Keratinocyte (primary cell): ENCODE data around the gene USP17L12. TPM values are rescaled to one million over a fixed set of nuclear protein-coding genes. Genes with fewer than 3 reads are reported as not detected.
"Not testable (repeated sequence)": the region's sequence is repeated elsewhere in the genome, so short reads cannot be mapped to it uniquely, and the experiment has no call there.

Experiments used
- DNase-seq: peaks from one replicate; pipeline ENCODE4 v3.0.0-alpha.2; 2011; ENCODE audit warnings: low read depth, missing footprints, low spot score
- FAIRE-seq: peaks from 2 replicates; lab custom pipeline; 2011; peaks lifted over from hg19 to GRCh38; lab: Jason Lieb, UNC
- H2AFZ ChIP-seq: 2 replicates; pipeline ENCODE4 v1.6.0; 2012; ENCODE audit warnings: low read length, control low read depth, inconsistent platforms; ENCODE audit not compliant: control insufficient read depth
- H3K27ac ChIP-seq: 2 replicates; pipeline ENCODE4 v1.5.1; 2011; ENCODE audit warnings: low read length; ENCODE audit not compliant: control insufficient read depth, insufficient read depth
- H3K27me3 ChIP-seq: 3 replicates; pipeline ENCODE4 v1.6.0; 2011; ENCODE audit warnings: low read length; ENCODE audit not compliant: control insufficient read depth, insufficient read depth; ENCODE audit errors: extremely low read depth
- H3K36me3 ChIP-seq, 2 experiments: 2 replicates in 1 of 2; 3 replicates in 1 of 2; pipeline ENCODE4 v1.5.1; 2011; ENCODE audit warnings: low read length in 2 of 2, mild to moderate bottlenecking in 1 of 2; ENCODE audit not compliant: control insufficient read depth in 2 of 2, insufficient read depth in 2 of 2; ENCODE audit errors: extremely low read depth in 1 of 2
- H3K4me1 ChIP-seq: 3 replicates; pipeline ENCODE4 v1.5.1; 2011; ENCODE audit warnings: low read length; ENCODE audit not compliant: control insufficient read depth, insufficient read depth; ENCODE audit errors: extremely low read depth
- H3K4me2 ChIP-seq: 3 replicates; pipeline ENCODE4 v1.6.0; 2011; ENCODE audit warnings: low read depth, low read length; ENCODE audit not compliant: control insufficient read depth, insufficient read depth; ENCODE audit errors: extremely low read depth
- H3K4me3 ChIP-seq, 3 experiments: fragments of 200-600 bp in 1 of 3; sonication (generic) in 1 of 3; 2 replicates in 2 of 3; 3 replicates in 1 of 3; pipeline ENCODE4 v1.5.1; 2011 to 2016; ENCODE audit warnings: low read length in 3 of 3, mild to moderate bottlenecking in 3 of 3, control low read depth in 2 of 3, inconsistent platforms in 1 of 3, low read depth in 1 of 3, mixed read lengths in 1 of 3, mixed run types in 1 of 3, moderate library complexity in 1 of 3; ENCODE audit not compliant: control insufficient read depth in 2 of 3, insufficient read depth in 2 of 3; ENCODE audit errors: extremely low read depth in 1 of 3
- H3K79me2 ChIP-seq: 2 replicates; pipeline ENCODE4 v1.6.0; 2012; ENCODE audit warnings: low read length; ENCODE audit not compliant: control insufficient read depth, insufficient read depth
- H3K9ac ChIP-seq: 3 replicates; pipeline ENCODE4 v1.6.0; 2011; ENCODE audit warnings: low read length; ENCODE audit not compliant: control insufficient read depth, insufficient read depth; ENCODE audit errors: extremely low read depth
- H3K9me1 ChIP-seq: 3 replicates; pipeline ENCODE4 v1.6.0; 2011; ENCODE audit warnings: low read length; ENCODE audit not compliant: control insufficient read depth, insufficient read depth; ENCODE audit errors: extremely low read depth
- H3K9me3 ChIP-seq: 2 replicates; pipeline ENCODE4 v1.5.1; 2012; ENCODE audit warnings: low read depth, low read length; ENCODE audit not compliant: control insufficient read depth
- H4K20me1 ChIP-seq: 3 replicates; pipeline ENCODE4 v1.6.0; 2011; ENCODE audit warnings: low read length; ENCODE audit not compliant: control insufficient read depth, insufficient read depth; ENCODE audit errors: extremely low read depth
- dilution Hi-C: fragments of 300-500 bp; cut with MboI; formaldehyde crosslinking; loops from one replicate; pipeline ENCODE4 v1.7.0; 2020; ENCODE audit warnings: low sequenced_read_pairs; ENCODE audit not compliant: extremely low pct_ligation_motif_present
- polyA plus RNA-seq, 5 experiments: library from polyadenylated mRNA; depleted of rRNA in 3 of 5; stranded (reverse) in 3 of 5; stranded (forward) in 1 of 5; unstranded in 1 of 5; fragments of >200 nt; gene quantifications; 1 replicate in 1 of 5; 2 replicates in 3 of 5; 3 replicates in 1 of 5; pipeline versions ENCODE4 v1.2.1 to v1.2.3, GENCODE V29; 2011 to 2012; ENCODE audit warnings: missing spikeins in 2 of 5, low read depth in 1 of 5, low replicate concordance in 1 of 5

Gene USP17L12
- polyA plus RNA-seq, 1 donor (not counting 4 experiments of a cell fraction or from before 2014, with no cell fraction given): not detected

- dilution Hi-C loops, DNase-seq, H3K4me3 ChIP-seq, FAIRE-seq, H3K4me2 ChIP-seq, H3K4me1 ChIP-seq, H4K20me1 ChIP-seq, H3K79me2 ChIP-seq, H3K9ac ChIP-seq, H3K9me3 ChIP-seq, H3K27me3 ChIP-seq, H2AFZ ChIP-seq, H3K9me1 ChIP-seq, H3K27ac ChIP-seq, H3K36me3 ChIP-seq: not testable (repeated sequence)
These were observed 28.2 kb downstream of the USP17L12 start, which contains the start of gene USP17L18 for GRCh38 chr4:9247953-9248680. Gene USP17L18 (plus strand): TSS chr4:9248630. CDS start chr4:9248630, 0 bp downstream.

GRCh38 chr4:9253078-9253477 lies 33.1 kb downstream of the USP17L12 start, which contains the start of gene USP17L19:
Gene USP17L19 (plus strand): TSS chr4:9253378. CDS start chr4:9253378, 0 bp downstream.
- H3K4me3 ChIP-seq, H4K20me1 ChIP-seq, H2AFZ ChIP-seq, dilution Hi-C loops, H3K27ac ChIP-seq, H3K9me1 ChIP-seq, DNase-seq, H3K27me3 ChIP-seq, H3K4me2 ChIP-seq, FAIRE-seq, H3K9ac ChIP-seq, H3K79me2 ChIP-seq, H3K4me1 ChIP-seq, H3K36me3 ChIP-seq, H3K9me3 ChIP-seq: not testable (repeated sequence)

- H4K20me1 ChIP-seq, dilution Hi-C loops, H3K4me1 ChIP-seq, H3K36me3 ChIP-seq, H2AFZ ChIP-seq, FAIRE-seq, H3K9me3 ChIP-seq, H3K4me2 ChIP-seq, H3K27me3 ChIP-seq, H3K9me1 ChIP-seq, H3K4me3 ChIP-seq, H3K27ac ChIP-seq, DNase-seq, H3K9ac ChIP-seq, H3K79me2 ChIP-seq: not testable (repeated sequence)
These were observed 37.9 kb downstream of the USP17L12 start, which contains the start of gene USP17L20 for GRCh38 chr4:9257824-9258223. Gene USP17L20 (plus strand): TSS chr4:9258124. CDS start chr4:9258124, 0 bp downstream.

GRCh38 chr4:9262572-9262971 lies 42.6 kb downstream of the USP17L12 start, which contains the start of gene USP17L21:
Gene USP17L21 (plus strand): TSS chr4:9262872. CDS start chr4:9262872, 0 bp downstream.
- H3K4me1 ChIP-seq, H4K20me1 ChIP-seq, H3K36me3 ChIP-seq, H3K4me3 ChIP-seq, H3K9me3 ChIP-seq, FAIRE-seq, DNase-seq, H3K27ac ChIP-seq, H3K9me1 ChIP-seq, dilution Hi-C loops, H3K9ac ChIP-seq, H3K79me2 ChIP-seq, H3K27me3 ChIP-seq, H2AFZ ChIP-seq, H3K4me2 ChIP-seq: not testable (repeated sequence)

- H4K20me1 ChIP-seq, H3K27me3 ChIP-seq, H3K4me1 ChIP-seq, DNase-seq, H3K4me3 ChIP-seq, H3K9me1 ChIP-seq, H3K36me3 ChIP-seq, H3K4me2 ChIP-seq, H3K9ac ChIP-seq, H3K79me2 ChIP-seq, H3K9me3 ChIP-seq, H2AFZ ChIP-seq, FAIRE-seq, H3K27ac ChIP-seq, dilution Hi-C loops: not testable (repeated sequence)
These were observed 47.4 kb downstream of the USP17L12 start, which contains the start of gene USP17L22 for GRCh38 chr4:9267319-9267718. Gene USP17L22 (plus strand): TSS chr4:9267619. CDS start chr4:9267619, 0 bp downstream.
